Small intestine (tissue), 7 donors: ENCODE data around the gene RGS19. TPM values are rescaled to one million over a fixed set of nuclear protein-coding genes. Genes with fewer than 3 reads are reported as not detected.

Source experiments
- DNase-seq, 2 donors: peaks; one replicate each; pipeline versions ENCODE4 v3.0.0 to v3.0.0-alpha.2; 2013
- FAIRE-seq: peaks from 2 replicates; lab custom pipeline; 2012; peaks lifted over from hg19 to GRCh38; lab: Jason Lieb, UNC
- H3K27ac ChIP-seq, 3 donors: one replicate each; pipeline ENCODE4 v1.5.1; 2013; ENCODE audit warnings: low read length in 2 of 3, mild to moderate bottlenecking in 2 of 3, control low read depth in 1 of 3, inconsistent platforms in 1 of 3, low read depth in 1 of 3, moderate library complexity in 1 of 3
- H3K27me3 ChIP-seq, 3 donors: one replicate each; pipeline ENCODE4 v1.6.1; 2013; ENCODE audit warnings: low read length in 3 of 3, inconsistent platforms in 1 of 3; ENCODE audit not compliant: control insufficient read depth in 3 of 3, insufficient read depth in 3 of 3
- H3K36me3 ChIP-seq, 3 donors: one replicate each; pipeline ENCODE4 v1.6.1; 2013; ENCODE audit warnings: low read length in 3 of 3, inconsistent platforms in 1 of 3, low read depth in 1 of 3, mild to moderate bottlenecking in 1 of 3, moderate library complexity in 1 of 3; ENCODE audit not compliant: control insufficient read depth in 3 of 3, insufficient read depth in 2 of 3
- H3K4me1 ChIP-seq, 3 donors: one replicate each; pipeline ENCODE4 v1.6.1; 2013; ENCODE audit warnings: low read length in 2 of 3, inconsistent platforms in 1 of 3, low read depth in 1 of 3, mild to moderate bottlenecking in 1 of 3, moderate library complexity in 1 of 3; ENCODE audit not compliant: control insufficient read depth in 3 of 3, insufficient read depth in 2 of 3
- H3K4me3 ChIP-seq, 3 donors: one replicate each; pipeline ENCODE4 v1.5.1; 2013; ENCODE audit warnings: low read length in 3 of 3, control low read depth in 1 of 3, inconsistent platforms in 1 of 3, low read depth in 1 of 3, mild to moderate bottlenecking in 1 of 3, moderate library complexity in 1 of 3
- H3K9me3 ChIP-seq, 2 donors: one replicate each; pipeline ENCODE4 v1.6.1; 2013; ENCODE audit warnings: low read depth in 1 of 2, low read length in 1 of 2; ENCODE audit not compliant: control insufficient read depth in 2 of 2, insufficient read depth in 1 of 2
- WGBS, 3 donors: extraction: QIAGEN DNeasy Blood & Tissue Kit; methylation state at CpG; one replicate each; pipeline ENCODE4 v1.1.7; 2013; 5-methylcytosine and 5-hydroxymethylcytosine counted together
- polyA plus RNA-seq, 4 donors: library from polyadenylated mRNA; stranded (reverse) in 3 of 4; unstranded in 1 of 4; fragments of 200-250 nt in 3 of 4; fragments of 120-200 nt in 1 of 4; gene quantifications; one replicate each; pipeline versions ENCODE4 v1.2.1 to v1.2.3, GENCODE V29; 2013
- donor health status: healthy with polysubstance abuse.
- donor health status: control.
- donor health status: control.
- donor health status: Bipolar disorder and iron deficiency.
- donor health status: healthy.

RGS19 gene
- polyA plus RNA-seq, 4 donors = 1.8 to 10.8 (median 6.2) TPM

DNA sequence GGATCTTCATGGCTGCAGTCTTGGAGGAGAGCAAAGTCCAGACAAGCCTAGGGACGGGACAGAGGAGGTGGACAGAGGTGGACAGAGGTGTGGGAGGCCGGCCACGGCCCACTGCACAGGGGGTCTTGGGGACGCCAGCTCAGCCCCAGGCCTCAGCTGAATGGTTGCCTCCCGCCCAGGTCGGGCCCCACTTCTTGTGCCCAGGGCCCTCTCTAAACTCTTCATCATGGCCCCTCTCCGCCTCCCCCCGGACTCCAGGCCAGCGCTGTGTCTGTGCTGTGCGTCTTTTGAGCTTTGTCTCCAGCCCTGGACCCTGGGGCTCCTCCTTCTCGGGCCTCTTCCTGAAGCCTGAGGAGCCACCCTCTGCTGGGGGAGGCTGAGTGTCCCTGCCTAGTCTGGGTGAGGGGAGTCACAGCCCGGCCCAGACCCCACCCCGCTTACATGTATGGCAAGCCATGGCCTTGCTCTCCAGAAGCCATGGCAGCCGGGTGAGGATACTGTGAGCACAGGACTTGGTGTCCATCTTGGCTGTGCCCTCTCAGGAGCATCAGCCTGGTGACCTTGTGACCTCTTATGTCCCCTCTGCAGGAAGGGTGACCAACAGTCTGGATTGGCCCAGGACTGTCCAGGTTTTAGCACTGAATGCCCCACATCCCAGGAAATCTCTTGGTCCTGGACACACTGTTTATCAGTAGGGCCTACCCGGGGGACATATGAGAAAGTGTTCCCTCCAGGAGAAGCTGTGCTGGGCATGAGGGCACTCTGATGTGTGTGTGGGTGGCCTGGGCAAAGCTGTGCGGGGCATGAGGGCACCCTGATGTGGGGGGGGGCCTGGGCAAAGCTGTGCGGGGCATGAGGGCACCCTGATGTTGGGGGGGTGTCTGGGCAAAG is 37.5 kb upstream of the RGS19 start:
- no peaks in the 10 kb centered on the region for H3K36me3 ChIP-seq
- no peak overlapping the region for H3K4me3 ChIP-seq
- FAIRE-seq = no peak
- H3K27me3 ChIP-seq = no peaks in the 10 kb centered on the region
- no peaks in the 10 kb centered on the region for H3K4me1 ChIP-seq
- WGBS, 3 donors = 67 to 81% (median 69%) methylated on average over 15 to 17 of the region's 17 CpGs
- no peak overlapping the region for H3K27ac ChIP-seq
- DNase-seq = no peak
- H3K9me3 ChIP-seq = no peaks in the 10 kb centered on the region

DNA sequence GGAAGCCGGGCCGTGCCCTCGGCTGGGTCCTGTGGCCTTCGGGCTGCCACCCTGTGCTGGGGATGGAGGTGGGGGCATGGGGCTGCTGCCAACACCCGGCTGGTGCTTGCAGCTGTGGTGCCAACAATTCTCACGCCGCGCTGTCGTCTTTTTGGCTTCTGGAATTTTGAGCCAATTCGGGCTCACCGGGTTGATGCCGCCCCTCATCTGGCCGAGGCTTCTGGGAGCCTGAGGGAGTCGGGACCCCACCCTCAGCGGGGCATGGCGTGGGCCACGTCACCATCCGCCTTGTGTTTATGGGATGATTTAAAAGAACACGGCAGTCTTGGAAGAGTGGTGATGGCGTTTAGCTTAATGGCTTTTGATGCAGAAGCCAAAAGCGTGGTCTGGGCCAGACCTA is 36.7 kb upstream of the RGS19 start:
- Histone ChIP-seq H3K4me3 (no peak overlapping the region), H3K4me1 (no peaks in the 10 kb centered on the region), H3K27ac (no peak overlapping the region), H3K27me3 (no peaks in the 10 kb centered on the region), H3K36me3 (no peaks in the 10 kb centered on the region), H3K9me3 (no peaks in the 10 kb centered on the region)
- DNase-seq = no peak
- no peak for FAIRE-seq
- 73 to 83% (median 82%) methylated on average over 21 of the region's 21 CpGs for WGBS, 3 donors

GRCh38 chr20:64115171-64115911 is 36.0 kb upstream of the RGS19 start:
- no peaks in the 10 kb centered on the region for H3K36me3 ChIP-seq
- no peak overlapping the region for H3K27ac ChIP-seq
- H3K9me3 ChIP-seq = no peaks in the 10 kb centered on the region
- no peak overlapping the region for H3K4me3 ChIP-seq
- DNase-seq = no peak
- H3K4me1 ChIP-seq = no peaks in the 10 kb centered on the region
- no peaks in the 10 kb centered on the region for H3K27me3 ChIP-seq
- 50 to 71% (median 56%) methylated on average over 14 of the region's 14 CpGs for WGBS, 3 donors
- FAIRE-seq = no peak

DNA sequence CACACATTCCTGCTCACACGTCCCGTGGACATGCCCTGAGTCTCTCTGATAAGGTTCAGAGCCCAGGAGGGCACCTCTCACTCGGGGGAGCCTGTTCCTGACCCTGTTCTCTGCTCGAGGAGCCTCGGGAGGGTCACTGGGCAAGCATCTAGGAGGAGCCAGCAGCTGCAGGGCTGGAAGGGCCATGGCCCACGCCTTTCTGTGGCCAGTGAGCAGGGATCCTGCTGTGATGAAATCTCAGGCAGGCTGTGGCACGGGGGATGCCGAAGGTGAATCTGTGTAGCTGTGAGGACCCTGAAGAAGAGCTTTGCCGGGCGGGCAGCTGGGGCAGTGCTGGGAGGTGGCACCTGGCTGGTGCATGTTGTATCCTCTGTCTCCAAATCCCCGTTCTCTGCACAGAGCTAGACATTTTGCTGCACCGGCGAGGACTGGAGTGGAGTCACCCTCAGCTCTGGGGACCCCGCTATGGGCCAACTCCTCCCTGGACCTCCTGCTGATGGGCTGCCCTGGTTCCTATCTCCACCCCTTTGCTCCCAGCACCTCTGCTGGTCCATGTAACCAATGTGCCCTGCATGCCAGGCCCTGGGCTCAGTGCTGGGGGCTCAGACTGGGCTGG is 35.1 kb upstream of the RGS19 start:
- H3K4me3 ChIP-seq = no peak overlapping the region
- no peaks in the 10 kb centered on the region for H3K9me3 ChIP-seq
- WGBS, 3 donors = 64 to 77% (median 73%) methylated on average over 14 of the region's 14 CpGs
- no peak overlapping the region for H3K27ac ChIP-seq
- DNase-seq (no peak), FAIRE-seq (no peak)
- no peaks in the 10 kb centered on the region for H3K4me1 ChIP-seq
- no peaks in the 10 kb centered on the region for H3K36me3 ChIP-seq
- no peaks in the 10 kb centered on the region for H3K27me3 ChIP-seq

DNA sequence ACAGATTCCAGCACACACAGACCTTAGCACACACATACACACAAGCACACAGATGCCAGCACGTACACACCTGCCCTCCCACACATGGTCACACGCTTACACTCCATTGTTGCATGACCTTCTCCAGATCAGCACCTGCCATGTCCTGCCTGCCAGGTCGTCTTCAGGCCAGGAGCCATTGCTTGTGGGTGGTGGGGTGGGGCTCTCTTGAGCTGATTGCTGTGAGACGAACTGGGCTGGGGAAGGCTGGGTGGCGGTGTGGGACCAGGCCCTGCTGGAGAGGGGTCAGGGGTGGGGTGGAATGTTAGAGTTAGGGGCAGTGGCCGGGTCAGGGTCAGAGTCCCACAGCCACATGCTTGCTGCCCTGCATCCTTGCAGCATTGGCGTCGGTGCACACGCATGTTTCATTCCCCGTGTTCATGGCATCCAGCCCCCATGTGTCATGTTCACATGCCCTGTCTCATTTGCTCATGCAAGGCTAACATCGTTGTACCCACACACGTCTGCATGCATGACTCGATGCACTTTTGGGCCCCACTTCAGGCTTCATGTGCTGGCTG is 34.6 kb upstream of the RGS19 start:
- WGBS, 3 donors = 60 to 73% (median 61%) methylated on average over 13 of the region's 13 CpGs
- Histone ChIP-seq H3K4me3 (no peak overlapping the region), H3K36me3 (no peaks in the 10 kb centered on the region), H3K4me1 (no peaks in the 10 kb centered on the region), H3K27ac (no peak overlapping the region), H3K9me3 (no peaks in the 10 kb centered on the region), H3K27me3 (no peaks in the 10 kb centered on the region)
- DNase-seq (no peak), FAIRE-seq (no peak)

- no peak overlapping the region for H3K27ac ChIP-seq
- DNase-seq = no peak
- WGBS, 3 donors = 43 to 68% (median 52%) methylated on average over 6 of the region's 6 CpGs
- no peak overlapping the region for H3K4me3 ChIP-seq
- no peaks in the 10 kb centered on the region for H3K27me3 ChIP-seq
- no peaks in the 10 kb centered on the region for H3K36me3 ChIP-seq
- no peaks in the 10 kb centered on the region for H3K9me3 ChIP-seq
- no peak for FAIRE-seq
- H3K4me1 ChIP-seq = no peaks in the 10 kb centered on the region
Observed at GRCh38 chr20:64113444-64113775, 34.1 kb upstream of the RGS19 start.

DNA sequence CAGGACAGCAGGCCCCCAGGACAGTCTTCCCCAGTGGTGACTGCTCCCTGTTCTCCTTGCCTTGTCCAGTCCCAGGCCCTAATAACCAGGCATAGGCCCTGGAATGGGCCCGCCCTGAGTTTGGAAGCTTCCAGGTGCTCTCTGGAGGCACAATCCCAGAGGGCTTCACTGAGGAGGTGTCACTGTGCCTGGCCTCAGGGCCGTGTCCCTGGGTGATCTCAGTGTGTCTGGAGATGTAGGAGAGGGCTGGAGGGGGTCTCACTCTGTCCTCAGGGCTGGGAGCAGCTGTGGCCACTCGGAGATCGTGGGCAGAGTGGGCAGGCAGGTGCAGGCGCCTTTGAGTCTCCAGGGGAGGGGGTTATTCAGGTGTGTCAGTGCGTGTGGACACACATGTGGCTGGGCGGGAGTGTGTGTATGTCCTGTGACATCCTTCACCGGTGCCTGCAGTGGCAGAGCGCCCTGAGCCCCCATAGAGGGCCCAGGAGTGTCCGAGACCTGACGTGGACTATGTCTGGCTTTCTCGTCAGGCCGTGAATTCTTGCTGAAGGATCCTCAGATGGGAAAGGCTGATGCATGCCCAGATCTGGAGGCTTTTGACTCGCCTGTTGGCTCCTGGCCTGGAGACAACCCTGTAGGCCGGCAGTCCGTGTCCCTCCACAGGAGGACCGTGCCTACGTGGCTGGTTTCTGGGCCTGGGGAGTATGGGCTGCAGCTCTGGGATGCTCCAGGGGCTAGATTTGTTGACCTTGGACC is 33.5 kb upstream of the RGS19 start:
- no peak for FAIRE-seq
- DNase-seq = no peak
- WGBS, 3 donors = 74 to 84% (median 77%) methylated on average over 18 of the region's 18 CpGs

More for the DNA sequence above, 33.5 kb upstream of the RGS19 start:
- H3K4me3 ChIP-seq = no peak overlapping the region
- no peaks in the 10 kb centered on the region for H3K36me3 ChIP-seq
- H3K27me3 ChIP-seq = no peaks in the 10 kb centered on the region
- no peaks in the 10 kb centered on the region for H3K9me3 ChIP-seq
- no peak overlapping the region for H3K27ac ChIP-seq
- H3K4me1 ChIP-seq = no peaks in the 10 kb centered on the region
